Tibial nerve (tissue), 3 donors: Measurements from ENCODE around the gene ATG9B.

Source experiments
- POLR2A ChIP-seq, 2 donors: fragments of 450-650 bp; IDR thresholded peaks; one replicate each; pipeline ENCODE4 v1.6.1; 2017; ENCODE audit warnings: antibody characterized with exemption in 2 of 2, mild to moderate bottlenecking in 2 of 2, moderate library complexity in 2 of 2
- TF ChIP-seq, protein P1 (sequence below), 5 experiments: fragments of 200-600 bp in 3 of 5; fragments of 450-650 bp in 2 of 5; sonication (generic) in 3 of 5; IDR thresholded peaks; one replicate each; pipeline ENCODE4 v1.5.1; 2016 to 2019; ENCODE audit warnings: antibody characterized with exemption in 5 of 5, mild to moderate bottlenecking in 3 of 5, moderate library complexity in 2 of 5

DNA sequence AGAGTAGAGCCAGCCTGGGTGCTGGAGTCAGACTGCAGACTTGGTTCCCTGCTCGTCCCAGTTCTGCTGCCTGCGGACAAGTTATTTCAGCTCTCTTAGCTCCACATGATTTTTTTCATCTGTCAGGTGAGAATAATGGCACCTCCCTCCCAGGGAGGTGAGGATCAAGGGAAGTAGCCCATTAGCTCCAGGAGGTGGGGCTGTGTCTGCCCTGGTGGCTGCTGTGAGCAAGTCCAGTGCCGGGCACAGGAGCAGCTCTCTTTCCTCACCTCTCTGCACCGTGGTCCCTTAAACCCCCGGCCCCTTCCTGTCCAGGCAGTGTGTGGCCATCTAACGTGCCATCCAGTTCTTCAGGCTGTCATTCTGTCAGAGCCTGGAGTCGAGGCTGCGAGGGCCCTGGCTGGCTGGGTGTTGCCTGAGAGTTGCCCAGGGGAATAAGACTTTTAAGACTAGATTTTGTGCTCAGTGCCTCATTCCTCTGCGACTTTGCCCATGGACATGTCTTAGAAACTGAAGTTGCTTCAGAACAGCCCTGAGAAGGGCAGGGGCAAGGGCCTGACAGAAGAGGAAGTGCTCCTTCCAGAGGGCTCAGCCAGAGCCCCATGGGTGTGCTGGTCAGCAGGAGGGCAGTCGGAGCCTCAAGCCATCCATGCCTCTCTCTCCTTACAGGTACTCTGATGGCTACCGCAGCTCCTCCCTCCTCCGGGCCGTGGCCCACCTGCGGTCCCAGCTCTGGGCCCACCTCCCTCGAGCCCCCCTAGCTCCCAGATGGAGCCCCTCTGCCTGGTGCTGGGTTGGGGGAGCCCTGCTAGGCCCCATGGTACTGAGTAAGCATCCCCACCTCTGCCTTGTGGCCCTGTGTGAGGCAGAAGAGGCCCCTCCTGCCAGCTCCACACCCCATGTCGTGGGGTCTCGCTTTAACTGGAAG is 8.9 kb upstream of the ATG9B start:
- TF ChIP-seq, protein P1, sequence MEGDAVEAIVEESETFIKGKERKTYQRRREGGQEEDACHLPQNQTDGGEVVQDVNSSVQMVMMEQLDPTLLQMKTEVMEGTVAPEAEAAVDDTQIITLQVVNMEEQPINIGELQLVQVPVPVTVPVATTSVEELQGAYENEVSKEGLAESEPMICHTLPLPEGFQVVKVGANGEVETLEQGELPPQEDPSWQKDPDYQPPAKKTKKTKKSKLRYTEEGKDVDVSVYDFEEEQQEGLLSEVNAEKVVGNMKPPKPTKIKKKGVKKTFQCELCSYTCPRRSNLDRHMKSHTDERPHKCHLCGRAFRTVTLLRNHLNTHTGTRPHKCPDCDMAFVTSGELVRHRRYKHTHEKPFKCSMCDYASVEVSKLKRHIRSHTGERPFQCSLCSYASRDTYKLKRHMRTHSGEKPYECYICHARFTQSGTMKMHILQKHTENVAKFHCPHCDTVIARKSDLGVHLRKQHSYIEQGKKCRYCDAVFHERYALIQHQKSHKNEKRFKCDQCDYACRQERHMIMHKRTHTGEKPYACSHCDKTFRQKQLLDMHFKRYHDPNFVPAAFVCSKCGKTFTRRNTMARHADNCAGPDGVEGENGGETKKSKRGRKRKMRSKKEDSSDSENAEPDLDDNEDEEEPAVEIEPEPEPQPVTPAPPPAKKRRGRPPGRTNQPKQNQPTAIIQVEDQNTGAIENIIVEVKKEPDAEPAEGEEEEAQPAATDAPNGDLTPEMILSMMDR (IDR thresholded peaks at IDR 0.05) = no peak
- no peak for TF ChIP-seq POLR2A (IDR thresholded peaks at IDR 0.05)
